Measurements from ENCODE around the gene SNX22. TPM values are rescaled to one million over a fixed set of nuclear protein-coding genes. Genes with fewer than 3 reads are reported as not detected.

The SNX22 gene
- total RNA-seq, 1 experiment from 2014 or later: not detected

DNA sequence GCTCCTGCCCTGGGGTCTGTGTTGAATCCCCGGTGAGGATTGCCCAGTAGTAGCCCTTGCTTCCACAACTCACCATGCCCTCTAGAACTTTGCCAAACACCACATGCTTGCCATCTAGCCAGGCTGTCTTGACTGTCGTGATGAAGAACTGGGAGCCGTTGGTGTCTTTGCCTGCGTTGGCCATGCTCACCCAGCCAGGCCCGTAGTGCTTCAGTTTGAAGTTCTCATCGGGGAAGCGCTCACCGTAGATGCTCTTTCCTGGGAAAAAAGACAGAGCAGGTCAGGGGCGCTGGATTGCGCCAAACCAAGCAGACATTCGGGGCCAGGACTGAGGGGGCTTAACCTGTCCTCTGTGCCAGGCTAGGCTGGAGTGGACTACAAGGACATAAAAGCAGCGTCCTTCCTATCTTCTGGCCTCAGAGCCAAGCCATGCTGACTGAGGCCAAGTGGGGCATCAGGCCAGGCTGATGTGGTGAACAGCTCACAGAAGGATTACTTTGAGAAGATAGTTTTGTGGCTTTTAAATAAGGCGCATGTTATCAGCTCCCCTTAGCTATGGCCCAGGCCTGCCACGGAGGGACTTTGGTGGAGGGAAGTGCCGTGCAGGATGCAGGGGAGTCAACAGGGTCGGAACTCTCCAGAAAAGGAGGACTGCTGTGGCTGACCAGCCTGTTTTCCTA is 5.3 kb downstream of the SNX22 start:
- no peak for DNase-seq (ENCODE audit: low read depth)

DNA sequence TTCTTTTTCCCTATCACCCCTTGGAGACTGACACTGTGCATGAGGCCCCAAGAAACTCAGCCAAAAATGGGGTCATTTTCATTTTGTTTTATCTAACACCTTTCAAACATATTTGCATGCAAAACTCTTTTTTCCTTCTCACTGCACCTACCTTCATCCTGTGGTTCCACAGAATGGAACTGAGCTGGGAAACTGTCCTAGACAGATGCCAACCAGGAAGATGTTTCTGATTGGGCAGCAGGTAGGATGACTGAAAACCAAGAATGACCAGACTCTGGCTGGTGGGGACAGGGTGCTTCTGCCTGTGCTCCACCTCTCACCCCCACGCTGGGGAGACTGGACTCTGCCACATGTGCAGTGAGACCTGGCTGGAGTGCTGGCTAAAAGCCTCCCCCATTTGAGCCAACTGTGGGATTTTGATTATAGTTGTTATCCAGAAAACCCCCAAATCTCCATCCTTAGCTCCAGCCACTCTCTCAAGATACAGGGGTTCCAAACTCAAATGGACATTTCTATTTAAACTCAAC is 6.1 kb downstream of the SNX22 start:
- DNase-seq (ENCODE audit: low read depth): no peak

GRCh38 chr15:64158363-64159134 is 7.0 kb downstream of the SNX22 start:
- DNase-seq (ENCODE audit: low read depth): no peak

- DNase-seq (ENCODE audit: low read depth): no peak
Measured at GRCh38 chr15:64161688-64162477, 10.4 kb downstream of the SNX22 start.

DNA sequence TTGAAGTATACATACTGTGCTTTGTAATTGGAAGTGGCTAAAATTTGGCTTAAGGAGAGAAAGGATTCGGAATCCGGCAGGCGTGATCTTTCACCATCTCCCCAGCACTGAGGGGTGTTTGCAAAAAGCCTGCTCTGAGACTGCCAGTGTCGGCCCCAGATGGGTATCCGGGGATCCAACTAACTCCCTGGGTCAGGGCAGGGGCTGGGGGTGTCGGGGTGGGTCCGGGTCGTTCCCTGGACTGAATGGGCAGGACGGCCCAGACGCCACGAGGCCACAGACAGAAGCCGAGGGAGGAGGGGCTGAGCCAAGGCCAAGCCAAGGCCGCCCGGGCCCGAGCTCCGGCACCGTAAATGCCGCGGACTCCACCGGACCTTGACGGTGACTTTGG is 10.9 kb downstream of the SNX22 start:
- no peak for DNase-seq (ENCODE audit: low read depth)

GRCh38 chr15:64162869-64163658 is 11.5 kb downstream of the SNX22 start, which contains the start of gene PPIB:
Gene PPIB, minus strand, starts transcription at chr15:64163022. Its CDS starts 36 bp downstream, at chr15:64162986.
- peak; percentile 99 for DNase-seq (ENCODE audit: low read depth)

DNA sequence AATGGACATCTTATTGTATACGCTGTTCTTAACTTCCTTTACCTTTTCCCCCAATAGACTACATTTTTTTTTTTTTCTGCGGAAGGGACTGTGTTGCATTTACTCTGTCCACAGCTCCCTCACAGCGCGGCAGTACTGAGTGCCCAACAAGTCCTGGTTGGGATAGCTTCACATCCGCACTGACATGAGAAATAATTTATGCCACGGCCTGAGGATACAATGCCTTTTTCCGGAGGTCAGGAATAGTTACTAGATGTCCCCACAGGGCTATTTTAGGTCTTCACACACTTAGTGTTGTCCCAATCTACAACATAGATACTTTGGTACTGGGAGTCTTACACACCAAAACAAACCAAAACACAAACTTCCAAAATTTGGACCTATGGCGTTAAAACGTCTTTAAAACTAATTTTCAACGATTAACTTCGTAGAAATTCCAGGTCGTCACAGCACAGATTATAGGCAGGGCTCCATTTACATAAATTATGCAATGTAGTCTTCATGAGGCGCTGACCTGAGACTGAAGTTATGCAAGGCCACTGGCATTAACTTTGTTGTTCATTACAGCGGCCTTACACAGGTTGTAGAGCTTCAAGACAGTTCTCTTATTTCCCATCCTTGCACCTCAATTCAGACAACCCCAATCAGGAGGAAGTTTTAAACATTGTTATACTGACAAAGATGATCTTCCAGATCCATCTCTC is 12.3 kb downstream of the SNX22 start:
- no peak for DNase-seq (ENCODE audit: low read depth)

- no peak for DNase-seq (ENCODE audit: low read depth)
Measured at GRCh38 chr15:64164436-64164835, 12.9 kb downstream of the SNX22 start.

GRCh38 chr15:64166102-64166890 is 14.8 kb downstream of the SNX22 start:
- no peak for DNase-seq (ENCODE audit: low read depth)

DNA sequence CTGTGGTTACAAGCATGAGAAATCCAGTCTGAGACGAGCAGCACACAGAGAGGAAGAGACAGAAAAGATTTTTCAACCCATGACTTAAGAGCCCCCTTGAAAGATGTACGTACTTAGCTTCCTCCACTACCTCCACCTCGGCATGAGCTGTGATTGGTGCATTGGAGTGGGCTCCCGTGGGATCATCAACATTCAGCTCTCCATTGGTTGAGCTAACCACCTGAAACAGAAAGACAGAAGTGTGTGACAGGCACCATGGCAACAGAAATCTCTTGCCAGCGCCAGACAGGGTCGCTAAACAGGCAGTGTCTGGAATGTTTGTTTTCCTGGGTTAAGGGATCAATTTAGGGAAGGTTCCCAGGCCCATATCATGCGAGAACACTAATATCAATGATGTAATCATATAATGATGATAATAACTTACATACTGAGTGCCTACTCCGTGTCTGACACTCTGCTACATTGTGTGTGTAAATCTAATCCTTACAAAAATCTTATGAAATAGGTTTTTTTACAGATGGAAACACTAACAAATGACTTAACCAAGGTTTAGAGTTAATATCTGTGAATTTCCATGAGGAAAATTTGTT is 28.8 kb downstream of the SNX22 start:
- no peak for DNase-seq (ENCODE audit: low read depth)

GRCh38 chr15:64182859-64183370 is 31.4 kb downstream of the SNX22 start:
- DNase-seq (ENCODE audit: low read depth): no peak

DNA sequence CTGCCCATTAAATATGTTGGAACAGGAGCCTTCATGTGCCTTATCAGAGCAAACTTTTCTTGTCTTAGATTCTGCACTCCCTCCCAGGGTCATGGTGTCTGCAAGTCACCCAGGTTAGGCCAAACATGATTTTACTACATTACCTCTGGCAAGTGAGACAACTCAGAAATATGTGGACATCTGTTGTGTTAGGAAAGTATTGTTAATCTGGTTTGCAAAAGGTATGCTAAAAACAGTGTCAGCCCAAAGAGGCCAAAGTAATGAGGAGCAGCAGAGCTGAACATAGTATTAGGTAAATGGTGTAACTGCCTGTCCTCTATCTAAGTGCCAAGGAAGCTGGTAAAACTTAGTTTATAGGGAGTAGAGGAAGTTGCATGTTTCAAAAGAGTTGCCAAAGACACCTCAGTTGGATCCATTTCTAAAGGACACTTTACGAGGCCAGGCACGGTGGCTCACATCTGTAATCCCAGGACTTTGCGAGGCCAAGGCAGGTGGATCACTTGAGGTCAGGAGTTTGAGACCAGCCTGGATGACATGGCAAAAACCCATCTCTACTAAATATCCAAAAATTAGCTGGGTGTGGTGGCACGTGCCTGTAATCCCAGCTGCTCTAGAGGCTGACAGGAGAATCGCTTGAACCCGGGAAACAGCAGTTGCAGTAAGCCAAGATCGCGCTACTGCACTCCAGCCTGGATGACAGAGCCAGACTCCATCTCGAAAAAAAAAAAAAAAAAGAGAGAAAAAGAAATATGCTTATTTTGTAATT is 33.8 kb downstream of the SNX22 start:
- no peak for DNase-seq (ENCODE audit: low read depth)

DNA sequence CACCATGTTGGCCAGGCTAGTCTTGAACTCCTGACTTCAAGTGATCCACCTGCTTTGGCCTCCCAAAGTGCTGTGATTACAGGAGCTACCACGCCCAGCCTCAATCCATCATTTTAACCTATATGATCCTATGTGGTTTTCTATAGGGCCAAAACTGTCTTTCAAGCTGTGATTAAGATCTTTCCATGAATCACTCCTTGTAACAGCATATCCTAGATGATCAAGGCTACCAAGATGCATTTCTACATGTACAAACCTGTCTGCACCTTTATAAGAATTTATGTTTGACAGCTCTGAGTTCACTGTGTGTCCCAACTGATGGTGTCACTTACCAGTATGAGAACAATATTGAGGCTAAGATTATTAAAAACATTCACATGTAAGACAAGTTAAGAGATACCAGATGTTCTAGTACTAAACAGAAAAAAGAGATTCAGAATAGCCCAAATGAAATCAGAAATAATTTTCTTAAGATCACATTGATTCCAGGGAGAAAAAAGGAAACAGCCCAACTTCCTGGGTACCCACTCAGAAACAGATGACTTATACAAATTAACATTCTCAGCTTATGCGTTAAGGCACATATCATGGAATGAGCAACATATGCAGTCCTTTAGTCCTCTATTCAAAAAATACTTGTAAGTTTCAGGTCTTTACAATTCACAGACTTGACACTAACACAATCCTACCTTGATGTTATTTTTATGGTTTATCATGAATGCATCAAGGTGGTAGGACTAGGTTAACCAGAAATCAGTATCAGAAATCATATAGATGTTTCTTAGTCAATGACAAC is 36.1 kb downstream of the SNX22 start:
- no peak for DNase-seq (ENCODE audit: low read depth)

DNA sequence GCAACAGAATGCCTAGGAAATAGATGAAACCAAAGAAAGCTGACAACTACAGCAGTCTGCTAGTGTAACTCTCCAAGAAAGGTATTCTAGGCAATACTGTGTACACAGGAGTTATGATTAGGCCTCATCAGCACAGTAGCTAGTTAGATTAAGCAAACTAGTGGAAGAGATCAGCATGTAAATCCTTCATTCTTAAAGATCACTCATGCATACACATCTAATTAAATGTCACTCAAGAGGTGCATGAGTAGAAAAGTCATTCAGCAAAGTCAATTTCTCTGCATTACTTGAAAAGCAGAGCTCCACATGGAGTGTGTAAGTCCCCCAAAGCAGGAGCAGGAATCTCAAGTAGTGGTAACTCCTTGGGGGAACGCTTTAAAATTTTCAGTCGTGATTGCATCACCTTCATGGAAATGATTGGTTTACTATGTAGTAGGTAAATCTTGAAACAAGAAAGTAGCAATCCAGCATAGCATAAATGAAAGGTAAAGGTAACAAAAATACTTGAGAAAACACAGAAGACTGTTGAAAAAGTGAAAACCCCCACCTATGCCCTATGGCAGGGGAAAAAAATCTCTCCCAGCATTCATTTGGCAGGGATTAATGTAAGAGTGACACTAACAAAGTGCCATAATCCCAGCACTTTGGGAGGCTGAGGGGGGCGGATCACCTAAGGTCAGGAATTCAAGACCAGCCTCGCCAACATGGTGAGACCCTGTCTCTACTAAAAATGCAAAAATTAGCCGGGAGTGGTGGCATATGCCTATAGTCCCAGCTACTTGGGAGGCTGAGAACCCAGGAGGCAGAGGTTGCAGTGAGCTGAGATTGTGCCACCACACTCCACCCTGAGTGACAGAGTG is 40.7 kb downstream of the SNX22 start:
- DNase-seq (ENCODE audit: low read depth): no peak

DNA sequence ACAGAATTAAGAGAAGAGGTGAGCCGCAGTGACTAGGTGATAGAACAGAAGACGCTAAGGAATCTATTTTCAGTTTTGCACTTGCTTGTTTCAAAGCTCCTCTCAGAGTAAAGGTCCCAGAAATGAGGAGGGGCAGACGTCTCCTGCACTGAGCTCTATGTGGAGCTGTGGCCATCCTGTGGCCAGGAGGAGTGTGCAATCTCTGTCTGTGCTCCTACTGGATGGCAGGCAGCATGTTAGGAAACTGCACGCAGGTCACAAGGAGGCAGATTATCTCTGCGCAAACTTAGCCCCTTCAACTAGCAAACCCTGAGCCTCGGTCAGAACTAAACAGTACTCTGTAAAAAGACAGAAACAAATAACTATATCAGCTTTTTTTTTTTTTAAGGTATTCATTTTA is 42.4 kb downstream of the SNX22 start:
- no peak for DNase-seq (ENCODE audit: low read depth)

- DNase-seq (ENCODE audit: low read depth): no peak
Measured at GRCh38 chr15:64197425-64197824, 45.9 kb downstream of the SNX22 start.

DNA sequence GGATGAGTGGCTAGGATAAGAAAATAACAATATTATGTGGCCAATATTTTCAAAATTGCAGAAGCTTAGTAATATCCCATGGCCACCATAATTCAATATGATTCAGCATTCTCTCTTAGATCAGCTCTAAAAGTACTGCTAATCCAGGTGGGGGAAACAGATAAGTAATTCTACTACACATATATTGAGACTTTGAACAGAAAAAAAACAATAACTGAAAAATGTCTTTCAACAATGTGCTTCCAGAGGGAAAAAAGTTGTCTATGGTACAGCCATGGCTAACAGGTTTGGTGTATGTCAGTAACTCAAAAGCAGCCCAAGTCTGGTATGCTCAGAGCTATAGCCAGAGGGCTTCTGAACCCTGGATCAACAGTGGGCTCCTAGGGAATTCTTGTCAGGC is 53.7 kb downstream of the SNX22 start:
- DNase-seq (ENCODE audit: low read depth): no peak
